HG02884 (cell line): Measurements from ENCODE around the gene TSEN34.
"Not testable (repeated sequence)": the region's sequence is repeated elsewhere in the genome, so short reads cannot be mapped to it uniquely, and the experiment has no call there.

ENCODE experiments used
- ATAC-seq: cut with Tn5 transposase; IDR thresholded peaks from one replicate; pipeline ENCODE4 v1.9.1; 2021; ENCODE audit warnings: mild to moderate bottlenecking, moderate library complexity; ENCODE audit not compliant: unreplicated experiment

The TSEN34 gene

DNA sequence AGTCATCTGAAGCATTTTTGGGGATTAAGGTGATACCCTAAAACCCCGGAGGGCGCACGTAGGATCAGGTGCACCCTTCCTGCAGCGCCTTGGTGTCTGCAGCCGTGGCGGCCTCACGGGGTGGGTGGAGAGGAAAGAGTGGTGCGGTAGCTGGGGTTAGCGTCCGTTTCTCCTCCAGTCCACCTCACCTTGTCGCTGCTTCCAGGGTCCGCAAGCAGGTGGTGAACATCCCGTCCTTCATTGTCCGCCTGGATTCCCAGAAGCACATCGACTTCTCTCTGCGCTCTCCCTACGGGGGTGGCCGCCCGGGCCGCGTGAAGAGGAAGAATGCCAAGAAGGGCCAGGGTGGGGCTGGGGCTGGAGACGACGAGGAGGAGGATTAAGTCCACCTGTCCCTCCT, 16.1 kb downstream of the TSEN34 start:
- ATAC-seq, result not testable (repeated sequence)

DNA sequence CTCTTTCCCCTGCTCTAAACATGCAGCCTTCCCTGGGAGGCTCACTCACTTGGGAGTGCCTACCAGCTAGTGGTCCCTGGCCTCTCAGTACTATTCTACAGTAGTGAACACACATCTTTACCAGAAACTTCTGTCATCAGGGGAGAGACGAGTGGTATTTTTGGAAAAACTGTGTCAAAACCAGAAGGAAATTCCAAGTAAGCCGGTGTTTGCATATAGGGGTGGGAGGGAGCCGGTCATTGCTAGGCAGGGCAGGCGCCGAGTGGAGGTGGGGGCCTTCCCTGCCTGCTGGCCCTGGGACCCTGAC, 16.5 kb downstream of the TSEN34 start:
- no peak for ATAC-seq

- peak; percentile 32 for ATAC-seq
These were observed 17.1 kb downstream of the TSEN34 start for GRCh38 chr19:54207983-54208783.

DNA sequence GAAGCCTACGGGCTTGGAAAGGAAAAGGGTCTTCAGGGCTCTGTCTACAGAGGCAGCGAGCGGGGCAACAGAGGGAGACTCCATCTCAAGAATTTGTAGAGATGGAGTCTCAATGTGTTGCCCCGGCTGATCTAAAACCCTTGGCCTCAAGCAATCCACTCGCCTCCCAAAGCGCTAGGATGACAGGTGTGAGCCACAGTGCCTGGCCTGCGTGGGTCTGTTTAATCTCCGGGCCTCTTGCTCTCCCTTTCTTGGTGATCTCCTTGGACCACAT, 17.6 kb downstream of the TSEN34 start:
- ATAC-seq, result no peak

DNA sequence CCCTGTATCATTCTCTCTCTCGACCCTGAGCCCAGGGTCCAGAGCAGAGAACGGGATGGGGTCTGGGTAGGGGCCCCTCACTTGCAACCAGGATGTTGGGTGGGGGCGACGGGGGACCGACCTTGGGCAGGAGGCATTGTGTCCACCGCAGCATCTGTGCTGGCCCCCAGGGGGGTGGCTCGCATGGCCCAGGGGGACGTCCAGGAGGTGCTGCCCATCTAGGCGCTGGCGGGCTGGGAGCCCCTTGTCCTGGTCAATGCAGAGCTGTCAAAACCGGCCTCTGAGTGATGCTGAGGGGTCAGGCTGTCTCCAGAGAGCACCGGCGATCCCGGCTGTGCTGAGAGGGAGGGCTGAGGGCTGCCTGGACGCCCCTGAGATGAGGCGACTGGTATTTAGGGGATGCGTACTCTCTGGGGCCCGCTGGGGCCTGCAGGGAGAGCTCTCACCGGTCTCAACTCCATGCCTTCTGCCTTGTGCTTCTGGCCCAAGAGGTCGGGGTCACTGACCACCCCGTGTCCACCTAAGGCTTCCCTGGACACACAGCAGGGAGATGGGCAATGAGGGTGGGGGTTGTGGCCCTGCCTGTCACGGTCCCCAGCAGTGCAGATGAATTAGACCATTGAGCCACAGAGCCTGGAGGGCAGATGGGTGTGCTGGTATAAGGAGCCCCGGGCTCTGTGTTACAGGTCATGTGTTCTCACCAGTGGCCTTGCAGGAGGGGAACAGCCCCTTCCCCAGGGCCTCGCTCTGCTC, 18.1 kb downstream of the TSEN34 start:
- ATAC-seq, result no peak

DNA sequence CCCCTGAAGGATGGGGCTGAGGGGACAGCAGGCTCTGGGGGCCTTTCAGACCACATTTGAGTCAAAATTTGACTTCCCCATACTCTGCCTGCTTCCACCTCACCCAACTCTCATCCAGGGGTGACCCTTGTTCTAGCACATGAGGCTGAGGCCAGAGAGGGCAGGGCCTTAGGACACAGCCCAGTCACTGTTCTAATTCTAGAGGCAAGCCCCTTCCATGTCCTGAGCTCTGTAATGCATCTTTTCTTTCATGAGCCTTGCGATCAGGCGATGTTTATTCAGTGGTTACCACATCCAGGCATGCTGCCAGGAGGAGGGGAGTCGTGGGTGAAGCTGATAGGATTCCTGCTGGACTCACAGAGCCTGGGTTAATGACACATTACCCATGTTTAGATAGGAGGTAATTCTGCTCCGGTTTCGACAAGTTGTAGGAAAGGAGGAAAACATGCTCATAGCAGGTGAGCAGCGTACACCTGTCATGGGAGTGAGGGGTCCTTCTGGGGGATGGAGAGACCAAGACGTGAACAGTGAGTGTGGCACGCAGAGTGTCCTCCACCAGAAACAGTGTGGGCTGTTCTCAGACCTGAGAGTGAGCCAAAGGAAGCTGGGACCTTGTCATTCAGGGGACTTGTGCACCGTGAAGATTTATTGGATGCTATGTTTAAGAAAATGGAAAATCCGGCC, 18.8 kb downstream of the TSEN34 start:
- ATAC-seq, result no peak

GRCh38 chr19:54211235-54211634, 20.1 kb downstream of the TSEN34 start:
- ATAC-seq, result no peak

DNA sequence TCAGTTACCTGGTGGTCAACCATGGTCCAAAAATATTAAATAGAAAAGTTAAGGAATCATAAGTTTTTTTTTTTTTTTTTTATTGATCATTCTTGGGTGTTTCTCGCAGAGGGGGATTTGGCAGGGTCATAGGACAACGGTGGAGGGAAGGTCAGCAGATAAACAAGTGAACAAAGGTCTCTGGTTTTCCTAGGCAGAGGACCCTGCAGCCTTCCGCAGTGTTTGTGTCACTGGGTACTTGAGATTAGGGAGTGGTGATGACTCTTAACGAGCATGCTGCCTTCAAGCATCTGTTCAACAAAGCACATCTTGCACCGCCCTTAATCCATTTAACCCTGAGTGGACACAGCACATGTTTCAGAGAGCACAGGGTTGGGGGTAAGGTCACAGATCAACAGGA, 23.1 kb downstream of the TSEN34 start:
- not testable (repeated sequence) for ATAC-seq

GRCh38 chr19:54214734-54215133, 23.6 kb downstream of the TSEN34 start:
- not testable (repeated sequence) for ATAC-seq

- ATAC-seq, result no peak
These were observed 25.8 kb downstream of the TSEN34 start for GRCh38 chr19:54216869-54217268.

GRCh38 chr19:54217517-54218247, 26.6 kb downstream of the TSEN34 start:
- not testable (repeated sequence) for ATAC-seq

GRCh38 chr19:54218259-54218658, 27.2 kb downstream of the TSEN34 start:
- ATAC-seq, result no peak

DNA sequence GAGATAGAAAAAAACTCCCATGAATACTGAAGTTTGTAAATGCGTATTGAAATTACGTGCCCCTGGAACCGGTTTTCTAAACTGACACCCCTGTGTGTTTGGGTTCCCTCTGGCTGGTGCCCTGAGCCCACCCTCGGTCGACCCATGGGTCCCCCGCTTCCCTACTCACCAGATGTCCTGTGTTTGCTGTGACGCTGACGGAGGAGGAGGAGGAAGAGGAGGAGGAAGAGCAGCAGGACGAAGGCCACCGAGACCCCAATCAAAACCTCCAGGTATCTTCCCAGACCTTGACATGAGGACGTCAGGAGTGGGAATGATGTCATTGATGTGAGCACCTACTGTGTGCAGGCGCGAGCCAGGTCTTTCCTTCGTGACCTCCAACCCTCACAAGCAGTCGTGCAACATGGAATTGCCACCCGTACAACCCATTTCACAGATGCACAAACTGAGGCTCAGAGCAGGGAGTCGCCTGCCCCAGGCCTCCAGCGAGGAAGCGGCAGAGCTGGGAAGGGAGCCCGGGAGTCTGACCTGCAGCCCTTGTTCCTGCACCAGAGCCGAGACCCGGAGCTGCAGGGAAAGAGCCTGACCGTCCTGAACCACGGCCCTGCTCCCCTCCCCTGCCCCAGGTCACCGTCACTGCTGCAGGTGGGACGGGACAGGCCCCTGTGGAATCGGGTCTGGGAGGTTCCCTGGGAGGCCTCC, 28.0 kb downstream of the TSEN34 start:
- no peak for ATAC-seq

- ATAC-seq, result not testable (repeated sequence)
These were observed 28.6 kb downstream of the TSEN34 start for GRCh38 chr19:54219702-54220101.

DNA sequence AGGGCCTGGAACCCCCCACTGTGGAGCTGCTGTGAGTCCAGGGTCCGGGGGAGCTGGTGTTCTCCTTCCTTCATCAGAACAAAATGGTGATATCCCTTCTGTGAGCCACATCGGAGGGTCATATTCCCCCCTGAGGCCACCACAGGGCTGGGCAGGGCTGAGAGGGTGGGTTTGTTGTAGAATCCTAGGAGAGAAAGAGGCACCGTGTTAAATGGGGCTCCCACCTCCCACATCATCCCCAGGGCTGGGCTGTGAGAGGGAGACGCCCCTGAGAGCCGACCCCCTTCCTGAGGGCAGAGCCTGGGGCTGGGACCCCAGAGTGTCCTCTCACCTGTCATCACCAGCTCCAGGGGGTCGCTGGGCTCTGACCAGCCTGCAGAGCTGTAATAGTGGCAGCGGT, 30.8 kb downstream of the TSEN34 start:
- not testable (repeated sequence) for ATAC-seq

DNA sequence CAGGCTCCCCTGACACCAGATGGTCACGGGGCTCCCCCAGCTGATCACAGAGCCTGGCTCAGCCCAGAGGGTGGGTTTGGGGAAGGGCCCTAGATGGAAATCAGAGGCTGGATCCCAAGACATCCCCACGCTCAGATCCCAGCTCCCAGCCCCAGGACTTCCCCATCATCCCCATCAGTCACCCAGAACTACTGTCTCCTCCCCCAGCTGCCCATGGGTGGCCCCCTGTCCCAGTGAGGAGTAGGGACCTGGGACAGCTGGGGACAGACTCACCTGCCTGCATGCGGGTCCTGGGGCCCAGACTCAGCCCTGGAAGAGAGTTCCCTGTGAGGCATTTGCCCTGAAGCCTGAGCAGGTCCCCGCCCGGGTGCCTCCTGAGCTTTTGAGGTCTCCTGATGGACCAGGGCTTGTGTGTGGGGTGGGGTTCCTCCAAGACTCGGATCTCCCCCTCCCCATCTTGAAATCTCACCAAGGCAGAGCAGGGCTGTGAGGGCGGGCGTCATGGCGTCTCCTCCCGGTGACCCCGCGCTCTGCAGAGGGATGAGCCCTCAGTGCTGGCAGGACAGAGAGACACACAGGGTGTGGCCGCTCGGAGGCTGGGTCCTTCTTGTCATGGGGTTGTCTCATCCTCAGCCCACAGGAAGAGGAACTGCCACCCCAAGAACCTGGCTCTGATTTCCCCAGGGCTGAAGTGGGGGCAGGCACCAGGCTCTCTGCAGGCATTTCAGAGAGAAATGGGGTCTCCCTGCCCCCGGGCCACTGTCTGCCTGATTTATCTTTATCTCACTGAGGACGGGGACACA, 31.6 kb downstream of the TSEN34 start, which contains the start of gene LILRB3:
TSS of gene LILRB3 (minus strand) at position 534 of the 803 bp plus-strand sequence. CDS start at position 503, 31 bp downstream.
- ATAC-seq, result not testable (repeated sequence)

- not testable (repeated sequence) for ATAC-seq
These were observed 32.3 kb downstream of the TSEN34 start for GRCh38 chr19:54223277-54223936.

- ATAC-seq, result not testable (repeated sequence)
These were observed 32.8 kb downstream of the TSEN34 start for GRCh38 chr19:54223937-54224281.

GRCh38 chr19:54224619-54225018, 33.5 kb downstream of the TSEN34 start:
- not testable (repeated sequence) for ATAC-seq
